ENCODE results near the gene PARL. TPM values are rescaled to one million over a fixed set of nuclear protein-coding genes. Genes with fewer than 3 reads are reported as not detected.

PARL gene
- total and polyA plus RNA-seq, 10 of the 15 experiments (the other 5 are each of a cell fraction or from before 2014, with no cell fraction given), result 49.7 to 113 (median 77.2) TPM

GRCh38 chr3:183884427-183885296 is at the start of gene PARL (continued):
- TF ChIP-seq BCLAF1 (IDR thresholded peaks at IDR 0.05) (no peak), SMAD1 (IDR thresholded peaks at IDR 0.05; ENCODE audit: low read depth, partially characterized antibody) (no peak), CEBPZ (IDR thresholded peaks at IDR 0.05; ENCODE audit: low read depth, low read length) (no peak), RAD51 (IDR thresholded peaks at IDR 0.05) (no peak), RFX5 (IDR thresholded peaks at IDR 0.05; ENCODE audit: low read depth, low read length) (no peak), HDAC2 (IDR thresholded peaks at IDR 0.05) (no peak), DPF2 (IDR thresholded peaks at IDR 0.05) (peak; percentile 60), MAX (IDR thresholded peaks at IDR 0.05; ENCODE audit: low read depth, low read length) (peak; percentile 81; the same call in 1 of the 2 replicates), HSF1 (IDR thresholded peaks at IDR 0.05; ENCODE audit: low read depth, low read length) (no peak; the same call in 1 of the 2 replicates)
